GM18502 (cell line): Measurements from ENCODE around the gene SERPINE2.
A peak's percentile ranks its signal among the peaks of the same experiment; 100 is the strongest.
"Not testable (repeated sequence)": the region's sequence is repeated elsewhere in the genome, so short reads cannot be mapped to it uniquely, and the experiment has no call there.

Experiments
- ATAC-seq: cut with Tn5 transposase; IDR thresholded peaks from one replicate; pipeline ENCODE4 v1.9.1; 2021; ENCODE audit warnings: mild to moderate bottlenecking; ENCODE audit not compliant: unreplicated experiment, poor library complexity

SERPINE2 gene

DNA sequence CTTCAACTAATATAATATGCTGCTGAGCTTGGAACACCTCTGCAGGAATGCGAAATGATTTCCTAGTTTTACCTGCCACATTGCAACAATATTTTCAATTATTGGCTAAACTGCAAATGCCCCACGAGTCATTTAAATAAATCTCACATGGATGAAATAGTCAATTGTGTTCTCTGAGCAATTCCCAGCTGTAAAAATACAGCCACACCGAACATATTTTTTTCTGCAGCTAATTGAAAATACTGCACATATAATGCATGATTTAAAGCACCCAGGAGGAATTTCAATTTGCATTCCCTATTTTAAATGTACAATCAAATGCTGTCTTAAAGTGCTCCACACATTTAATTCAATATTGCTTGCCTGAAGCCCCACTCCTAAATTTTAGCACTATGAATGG lies 18.6 kb downstream of the SERPINE2 start:
- no peak for ATAC-seq

DNA sequence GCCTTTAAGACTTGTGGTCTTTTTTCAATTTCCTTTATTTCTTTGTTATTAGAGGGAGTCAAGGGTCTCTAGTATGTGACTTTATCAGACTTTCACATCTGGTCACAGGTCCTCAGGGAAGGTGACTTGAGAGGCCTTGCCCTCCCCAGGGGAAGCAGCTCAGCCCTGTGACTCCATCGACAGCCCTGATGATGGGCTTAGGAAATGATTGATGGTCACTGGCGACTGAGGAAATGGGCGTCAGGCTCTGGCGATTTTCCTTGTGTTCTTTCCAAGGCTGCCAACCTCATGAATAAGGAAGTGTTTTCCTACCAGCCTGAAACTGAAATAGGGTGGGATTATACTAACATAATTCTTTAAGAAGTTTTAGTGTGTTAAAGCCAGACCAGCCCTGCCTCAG lies 21.1 kb downstream of the SERPINE2 start:
- ATAC-seq: no peak

DNA sequence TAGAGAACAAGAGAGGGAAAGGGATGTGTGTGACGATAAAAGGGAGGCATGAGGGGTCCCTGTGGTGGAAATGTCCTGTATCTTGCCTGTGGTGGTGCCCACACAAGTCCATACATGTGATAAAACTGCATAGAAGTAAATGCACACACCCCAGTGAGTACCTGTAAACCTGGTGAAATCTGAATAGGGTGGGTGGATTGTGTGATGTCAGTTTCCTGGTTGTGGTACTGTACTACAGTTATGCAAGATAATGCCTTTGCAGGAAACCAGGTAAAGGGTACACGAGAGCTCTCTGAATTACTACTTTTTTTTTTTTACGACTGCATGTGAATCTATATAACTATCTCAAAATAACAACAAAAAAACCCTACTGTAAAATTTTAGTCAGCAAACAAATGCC lies 22.1 kb downstream of the SERPINE2 start:
- no peak for ATAC-seq

DNA sequence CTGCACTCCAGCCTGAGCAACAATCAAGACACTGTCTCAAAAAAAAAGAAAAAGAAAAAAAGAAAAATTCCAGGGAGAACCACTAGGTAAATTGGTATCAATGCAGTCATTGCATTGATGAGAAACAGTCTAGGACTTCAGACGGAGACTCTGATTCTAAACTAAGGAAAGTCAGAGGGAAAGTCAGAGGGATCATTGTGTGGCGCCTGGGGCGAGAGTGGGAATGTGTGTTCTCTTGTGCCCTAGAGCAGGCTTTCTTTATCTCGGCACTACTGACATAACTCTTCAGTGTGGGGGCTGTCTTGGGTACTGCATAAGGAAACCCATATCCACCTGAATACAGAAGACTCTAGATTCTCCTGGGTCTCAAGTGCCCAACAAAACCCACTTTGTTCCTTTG lies 24.8 kb downstream of the SERPINE2 start:
- no peak for ATAC-seq

DNA sequence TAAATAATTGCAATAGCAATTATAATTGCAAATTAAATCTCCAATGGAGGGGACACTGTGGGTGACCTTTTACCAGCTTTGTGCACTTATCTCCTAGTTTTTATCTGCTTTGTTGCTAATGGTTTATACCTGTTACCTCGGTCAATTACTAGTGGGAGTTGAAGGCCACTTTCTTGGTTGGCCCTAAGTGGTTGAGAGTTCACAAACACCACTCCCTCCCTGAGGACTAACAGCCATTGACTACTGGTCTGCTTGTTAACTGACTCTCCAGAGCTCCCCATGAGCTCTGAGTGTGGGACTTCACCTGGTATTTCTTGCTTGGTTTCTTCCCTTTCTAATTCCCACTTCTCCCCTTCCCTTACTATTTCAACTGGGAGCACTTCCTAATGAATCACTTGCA lies 27.2 kb downstream of the SERPINE2 start:
- ATAC-seq: no peak

DNA sequence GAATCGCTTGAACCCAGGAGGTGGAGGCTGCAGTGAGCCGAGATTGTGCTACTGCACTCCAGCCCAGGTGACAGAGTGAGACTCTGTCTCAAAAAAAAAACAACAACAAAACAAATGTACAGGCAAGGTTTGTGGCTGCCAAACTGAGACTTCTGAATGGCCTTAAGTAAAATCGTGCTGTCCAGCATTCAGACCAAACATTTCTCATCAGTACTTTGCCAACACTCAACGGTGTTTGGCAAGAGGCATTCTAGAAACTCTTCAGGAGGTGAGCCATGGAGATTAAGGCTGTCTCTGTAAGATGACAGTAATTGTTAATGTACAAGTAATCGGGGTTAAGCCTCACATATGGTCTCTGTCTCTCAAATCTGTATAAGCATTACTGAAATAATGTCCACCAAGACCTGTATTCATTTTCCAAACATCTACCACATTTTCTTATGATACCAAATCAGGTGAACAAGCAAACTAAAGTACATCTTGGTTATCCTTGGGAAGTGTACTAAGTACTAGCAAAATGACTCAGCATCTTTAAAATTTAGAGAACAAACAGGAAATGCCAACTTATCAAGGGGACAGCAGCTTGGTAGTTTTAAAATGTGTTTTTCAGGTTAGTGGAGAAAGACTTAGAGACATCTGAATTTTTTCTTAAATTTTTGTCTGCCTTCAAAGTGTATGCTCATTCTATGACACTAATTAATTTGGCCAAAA lies 29.3 kb downstream of the SERPINE2 start:
- ATAC-seq: no peak

DNA sequence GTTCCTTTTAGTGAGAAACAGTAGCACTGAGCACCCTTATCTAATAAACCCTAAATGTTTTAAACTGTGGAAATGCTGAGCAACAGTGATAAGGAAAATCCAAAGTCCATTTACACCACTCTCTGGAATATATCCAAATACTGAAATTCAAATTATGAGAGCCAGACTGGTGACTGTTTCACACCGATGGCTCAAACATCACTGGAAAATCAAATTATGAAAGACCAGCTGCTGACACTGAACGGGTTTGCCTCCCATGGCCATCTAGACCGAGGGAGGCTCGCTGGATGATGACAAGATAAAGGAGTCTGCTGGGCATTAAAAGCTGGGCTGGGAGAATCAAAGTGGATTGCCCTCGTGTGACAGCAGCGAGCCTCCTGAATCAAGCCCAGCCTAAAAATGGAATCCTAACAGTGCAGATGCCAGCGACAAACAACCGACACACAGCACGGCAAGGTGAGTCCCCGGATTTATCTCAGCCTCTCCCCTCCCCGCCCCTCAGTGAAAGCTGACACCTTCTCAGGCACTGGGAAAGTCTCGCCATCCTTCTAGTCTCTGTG lies 30.3 kb downstream of the SERPINE2 start:
- ATAC-seq: no peak

DNA sequence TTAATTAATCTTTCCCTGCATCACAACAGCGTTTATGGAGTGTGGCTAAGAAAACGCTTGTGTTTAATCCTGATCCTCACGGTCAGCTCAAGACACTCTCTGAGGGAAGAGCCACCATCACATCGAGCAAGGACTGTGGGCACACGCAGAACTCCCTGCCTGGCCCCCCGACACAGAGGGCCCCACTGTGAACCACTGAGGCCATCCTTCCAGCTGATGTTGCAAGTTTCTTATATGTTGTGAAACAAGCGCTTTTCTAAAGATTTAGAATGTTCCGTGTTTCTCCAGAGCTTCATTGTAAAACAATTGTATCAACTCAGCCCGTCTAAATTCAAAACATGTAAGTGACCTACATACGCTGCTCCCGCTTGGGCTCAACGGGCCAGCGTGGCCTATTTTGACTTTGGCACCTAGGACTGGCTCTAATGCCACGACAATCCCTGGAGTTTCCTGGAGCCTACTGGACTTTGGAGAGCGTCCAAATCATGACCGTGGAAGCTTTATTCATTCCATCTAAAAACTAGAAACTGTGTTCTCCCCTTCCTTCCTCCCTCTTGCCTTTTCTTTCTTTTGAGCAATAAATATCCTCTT lies 34.9 kb downstream of the SERPINE2 start:
- no peak for ATAC-seq

DNA sequence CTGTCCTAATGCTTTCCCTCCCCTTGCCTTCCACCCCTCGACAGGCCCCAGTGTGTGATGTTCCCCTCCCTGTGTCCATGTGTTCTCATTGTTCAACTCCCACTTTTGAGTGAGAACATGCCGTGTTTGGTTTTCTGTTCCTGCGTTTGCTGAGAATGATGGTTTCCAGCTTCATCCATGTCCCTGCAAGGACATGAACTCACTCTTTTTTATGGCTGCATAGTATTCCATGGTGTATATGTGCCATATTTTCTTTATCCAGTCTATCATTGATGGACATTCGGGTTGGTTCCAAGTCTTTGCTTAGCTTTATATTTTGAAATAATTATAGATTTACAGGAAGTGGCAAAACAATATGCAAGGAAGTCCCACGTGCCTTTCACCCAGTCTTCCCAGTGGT lies 38.4 kb downstream of the SERPINE2 start:
- ATAC-seq: not testable (repeated sequence)

DNA sequence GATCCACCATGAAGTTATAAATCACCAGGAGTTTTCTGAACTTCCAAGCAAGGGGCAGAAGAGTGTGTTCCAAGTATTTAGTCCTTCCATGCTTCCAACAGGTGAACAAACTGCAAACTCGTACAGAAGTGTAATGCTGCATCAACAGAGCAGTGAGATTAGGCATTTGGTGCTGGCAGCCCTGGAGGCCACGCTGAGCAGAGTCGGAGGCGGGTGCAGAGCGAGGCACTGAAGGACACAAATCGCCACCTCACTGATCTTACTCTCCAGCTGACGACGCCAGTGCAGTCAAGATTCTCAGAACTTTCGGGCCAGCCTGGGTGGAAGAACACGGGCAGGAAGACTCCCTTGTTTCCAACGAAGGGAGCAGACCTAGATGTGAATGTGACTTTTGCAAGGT lies 39.2 kb downstream of the SERPINE2 start:
- no peak for ATAC-seq

DNA sequence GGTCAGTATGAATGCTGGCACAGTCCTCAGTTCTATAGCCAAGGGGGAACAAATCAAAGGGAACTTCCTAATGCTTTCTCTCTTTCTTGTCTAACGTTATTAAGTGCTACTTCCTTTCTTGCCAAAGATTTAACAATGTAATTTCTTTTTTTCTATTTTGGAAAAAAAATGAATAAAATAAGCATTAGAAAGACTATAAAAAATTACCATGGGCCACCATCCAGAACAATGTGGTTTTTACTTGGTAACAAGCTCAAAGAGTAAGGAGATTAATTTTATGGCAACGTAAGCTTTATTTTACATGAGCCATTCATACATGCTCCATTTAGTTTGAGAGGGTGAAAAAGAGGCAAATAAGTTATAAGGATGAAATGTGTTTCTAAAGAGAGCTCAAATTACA lies 40.1 kb downstream of the SERPINE2 start:
- ATAC-seq: no peak

DNA sequence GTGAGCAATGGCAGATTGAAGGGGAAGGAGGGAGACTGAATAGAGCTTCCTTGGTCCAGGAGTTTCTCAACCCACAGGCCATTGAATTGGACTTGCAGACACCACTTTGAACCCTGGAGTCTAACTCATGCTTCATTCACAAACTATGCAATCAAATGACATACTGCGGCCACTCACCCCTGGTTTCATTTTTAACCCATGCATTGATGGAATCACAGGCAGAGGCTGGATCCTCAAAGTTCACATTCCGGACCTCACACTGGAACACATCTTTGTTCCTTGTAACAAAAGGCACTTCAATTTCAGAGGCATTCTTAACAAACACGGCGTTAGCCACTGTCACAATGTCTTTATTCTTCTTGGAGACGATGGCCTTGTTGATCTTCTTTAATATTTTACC lies 41.1 kb downstream of the SERPINE2 start:
- no peak for ATAC-seq

DNA sequence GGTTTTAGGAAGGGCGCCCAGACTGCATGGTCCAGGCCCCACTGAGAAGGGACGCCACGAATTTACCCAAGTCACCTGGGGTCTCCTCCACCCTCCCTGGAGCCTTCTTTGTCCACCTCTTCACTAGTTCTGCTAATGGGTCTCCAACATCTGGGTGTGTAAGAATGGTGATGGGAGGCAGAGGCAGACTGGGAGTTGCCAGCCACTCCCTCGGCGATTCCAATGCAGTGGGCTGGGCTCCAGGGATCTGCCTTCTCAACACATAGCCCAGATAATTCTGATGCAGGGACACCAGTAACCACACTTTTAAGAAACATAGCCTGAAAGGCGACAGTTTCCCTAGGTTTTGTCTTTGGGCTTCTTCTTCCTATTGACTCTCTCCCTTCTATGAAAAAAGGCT lies 42.7 kb downstream of the SERPINE2 start:
- no peak for ATAC-seq

DNA sequence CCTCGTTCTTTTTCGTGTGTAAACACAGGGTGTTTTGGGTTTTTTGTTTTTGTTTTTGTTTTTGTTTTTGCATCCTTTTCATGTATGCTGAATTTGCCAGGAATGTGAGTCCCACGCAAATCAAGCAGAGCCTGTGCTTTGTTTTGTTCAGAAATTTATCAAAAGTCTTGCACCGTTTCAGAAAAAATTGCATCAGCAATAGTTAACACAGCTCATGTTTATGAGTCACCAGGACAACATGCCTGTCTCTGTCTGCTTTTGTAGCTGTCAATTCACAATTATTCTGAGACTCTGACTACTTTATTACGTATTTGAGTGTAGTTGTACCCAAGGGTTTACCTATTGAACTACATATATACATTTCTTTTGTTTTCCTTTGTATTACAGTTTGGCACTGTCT lies 43.5 kb downstream of the SERPINE2 start:
- ATAC-seq: no peak

DNA sequence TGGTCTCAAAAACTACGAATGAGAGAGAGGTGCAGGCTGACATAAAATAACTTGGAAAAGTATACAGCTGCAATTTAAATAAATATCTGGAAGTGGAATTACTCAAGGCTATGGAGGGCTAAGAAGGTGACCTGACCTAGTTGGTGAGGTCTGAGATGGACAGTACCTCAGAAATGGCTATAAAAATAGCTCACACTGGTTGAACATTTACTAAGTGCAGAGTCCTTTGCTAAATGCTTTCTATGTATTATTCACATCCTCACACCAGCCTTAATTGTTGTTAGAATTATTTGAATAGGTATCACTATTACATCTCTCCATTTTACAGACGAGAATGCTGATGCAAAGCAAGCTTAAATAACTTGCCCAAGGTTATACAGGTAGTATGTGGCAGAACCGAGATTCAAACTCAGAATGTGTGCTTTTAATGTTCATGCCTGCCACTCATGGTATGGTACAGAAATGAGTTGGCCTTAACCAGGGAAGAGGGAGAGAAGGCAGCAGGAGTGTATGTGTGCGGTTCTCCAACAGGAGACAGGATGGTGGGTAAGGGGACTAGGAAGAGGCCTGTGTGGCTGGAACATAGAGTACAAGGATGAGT lies 44.4 kb downstream of the SERPINE2 start:
- no peak for ATAC-seq

DNA sequence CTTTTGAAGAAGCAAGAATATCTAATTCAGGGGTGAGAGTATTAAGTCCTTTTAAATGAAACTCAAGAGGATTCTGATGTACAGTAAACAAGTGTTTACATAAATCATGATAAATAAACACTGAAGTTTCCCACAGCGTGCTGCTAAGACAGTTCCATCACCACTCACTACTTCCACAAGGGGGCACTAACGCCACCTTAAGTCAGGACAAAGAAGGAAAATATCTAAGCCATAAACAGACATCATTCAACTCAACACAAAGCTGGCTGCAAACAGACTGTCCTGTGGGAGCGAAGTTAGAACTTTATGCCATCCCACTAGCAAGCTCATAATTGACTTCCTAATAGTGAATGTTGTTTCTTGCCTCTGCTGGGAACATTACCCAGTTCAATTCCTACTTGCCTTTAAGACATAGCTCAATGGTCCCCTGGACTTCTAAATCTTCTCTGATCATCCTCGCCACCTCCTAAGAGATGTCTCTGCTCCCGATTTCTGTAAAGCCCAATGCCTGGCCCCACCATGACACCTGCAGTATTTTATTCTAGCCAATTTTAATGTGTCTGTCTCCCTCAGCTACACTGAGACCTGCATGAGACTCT lies 45.4 kb downstream of the SERPINE2 start:
- peak; percentile 83 for ATAC-seq

DNA sequence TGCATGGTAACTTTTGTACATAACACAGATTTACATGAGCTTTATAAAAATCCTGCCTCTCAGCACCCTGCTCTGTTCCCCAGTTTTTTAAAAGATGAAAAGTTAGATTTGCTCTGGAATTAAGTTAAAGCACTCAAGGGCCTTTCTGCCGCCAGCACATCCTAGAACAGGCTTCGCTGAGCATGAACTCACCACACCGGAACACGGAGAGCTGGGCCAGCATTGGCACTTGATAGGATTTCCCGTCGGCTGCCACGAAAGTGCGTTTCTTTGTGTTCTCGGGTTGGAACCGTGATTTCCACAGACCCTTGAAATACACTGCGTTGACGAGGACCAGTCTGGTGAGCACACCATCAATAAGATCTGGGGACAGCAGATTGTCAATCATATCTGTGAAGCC lies 47.5 kb downstream of the SERPINE2 start:
- ATAC-seq: no peak

DNA sequence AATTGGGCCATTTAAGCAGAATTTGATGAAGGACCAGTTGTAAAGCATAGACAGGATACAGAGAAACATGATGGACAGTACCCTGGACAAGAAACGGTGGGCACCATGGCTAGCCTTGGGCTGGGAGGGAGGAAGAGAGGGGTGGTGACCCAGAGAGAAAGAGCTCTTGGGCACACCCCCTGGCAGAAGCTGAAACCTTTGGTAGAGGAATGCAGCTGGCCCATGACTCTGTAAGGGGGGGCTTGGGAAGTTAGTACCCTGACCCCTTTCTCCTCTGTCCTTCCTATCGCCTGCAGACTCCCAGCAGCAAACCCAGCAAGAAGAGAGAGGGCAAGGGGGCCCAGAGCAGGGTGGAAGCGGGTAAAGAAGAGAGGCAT lies 49.2 kb downstream of the SERPINE2 start:
- ATAC-seq: no peak

DNA sequence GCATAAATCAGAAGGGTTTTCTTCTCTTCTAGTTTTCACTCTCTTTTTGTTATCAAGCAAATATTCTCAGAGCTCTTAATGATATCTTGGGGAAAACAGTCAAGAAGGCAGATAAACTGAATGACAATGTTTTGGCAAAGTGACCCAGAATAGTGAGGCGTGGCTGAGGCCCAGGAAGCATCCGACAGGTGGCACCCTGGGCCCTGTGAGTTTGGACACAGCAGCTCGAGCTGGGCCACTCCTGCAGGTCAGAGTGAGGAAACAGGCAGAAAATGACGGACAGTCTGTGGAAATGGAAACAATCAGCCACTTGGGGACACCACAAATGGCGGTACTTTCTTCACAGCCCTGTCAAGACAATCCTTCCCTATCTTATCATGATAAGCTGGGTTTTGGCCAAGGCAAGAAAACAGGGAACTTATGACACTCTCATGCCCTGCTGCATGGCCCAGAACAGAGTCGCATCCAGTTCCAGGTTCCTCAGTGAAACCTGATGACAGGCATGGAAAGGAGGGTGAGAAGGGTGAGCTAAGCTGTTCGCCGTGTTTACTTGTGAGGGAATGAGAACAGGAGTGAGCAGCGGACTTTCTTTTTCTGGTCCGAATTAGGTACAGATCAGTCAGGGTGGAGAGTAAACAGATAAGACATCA lies 49.8 kb downstream of the SERPINE2 start:
- ATAC-seq: no peak

DNA sequence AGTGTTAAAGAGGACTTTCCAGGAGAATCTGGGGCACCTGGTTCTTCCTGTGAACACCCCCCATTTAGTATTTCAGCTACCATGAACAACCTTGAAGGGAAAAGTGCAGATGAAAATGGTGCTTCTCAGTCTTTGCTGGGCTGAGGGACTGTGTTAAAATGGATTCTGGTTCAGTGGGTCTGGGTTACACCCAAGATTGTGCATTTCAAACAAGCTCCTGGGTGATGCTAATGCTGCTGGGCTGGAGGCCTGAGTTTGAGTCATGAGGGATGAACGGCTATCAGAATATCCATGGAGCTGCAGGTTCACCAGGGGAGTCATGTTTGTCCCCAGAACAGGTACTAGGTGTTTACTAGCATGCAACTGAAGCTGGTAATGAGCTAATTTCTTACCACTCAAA lies 57.8 kb downstream of the SERPINE2 start:
- no peak for ATAC-seq

DNA sequence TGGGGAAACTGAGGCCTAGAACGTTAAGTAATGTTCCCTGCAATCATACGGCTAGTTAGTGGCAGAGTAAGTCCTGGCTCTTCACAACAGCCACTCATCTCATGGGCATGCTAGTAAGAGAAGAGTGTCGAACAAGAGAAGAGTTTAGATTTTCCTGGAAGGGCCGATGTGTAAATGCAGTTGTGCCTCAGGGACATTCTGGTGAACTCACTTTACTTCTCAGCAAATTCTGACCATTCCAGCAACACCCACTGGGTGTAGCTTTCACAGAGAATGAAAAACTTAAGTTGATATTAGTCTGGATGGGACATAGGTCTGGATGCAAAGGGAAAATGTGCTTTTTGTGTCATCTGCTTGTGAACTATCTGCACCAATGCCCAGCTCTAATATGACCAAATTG lies 58.3 kb downstream of the SERPINE2 start:
- no peak for ATAC-seq
